GM20000 (cell line): ENCODE measurements around the gene NAT8L.

Experiments
- DNase-seq: peaks from one replicate; pipeline ENCODE4 v3.0.0; 2012; ENCODE audit warnings: low spot score
- CTCF ChIP-seq: IDR thresholded peaks from 2 replicates; pipeline ENCODE4 v1.5.1; 2012; ENCODE audit warnings: mild to moderate bottlenecking, control low read depth; ENCODE audit errors: extremely low read depth, missing control alignments

Gene NAT8L

DNA sequence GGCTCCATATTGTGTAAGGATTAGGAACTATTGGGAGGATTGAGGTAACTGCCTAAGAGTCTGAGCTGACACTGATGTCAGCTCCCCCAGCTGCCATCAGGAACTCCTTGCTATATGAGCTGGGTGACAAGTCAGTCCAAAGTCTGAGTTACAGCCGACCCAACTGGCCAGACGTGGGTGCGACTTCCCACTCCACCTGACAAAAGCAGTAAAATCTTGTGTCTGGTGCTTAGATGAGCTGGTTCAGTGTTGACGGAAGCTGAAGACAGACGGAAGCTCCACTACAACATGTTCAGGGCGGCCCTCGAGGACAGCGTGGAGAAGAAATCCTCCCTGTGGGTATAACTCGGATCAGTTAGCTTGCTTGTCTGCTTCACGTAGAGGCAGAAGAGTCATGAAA, 22.8 kb upstream of the NAT8L start:
- TF ChIP-seq CTCF: no peak
- DNase-seq: no peak

DNA sequence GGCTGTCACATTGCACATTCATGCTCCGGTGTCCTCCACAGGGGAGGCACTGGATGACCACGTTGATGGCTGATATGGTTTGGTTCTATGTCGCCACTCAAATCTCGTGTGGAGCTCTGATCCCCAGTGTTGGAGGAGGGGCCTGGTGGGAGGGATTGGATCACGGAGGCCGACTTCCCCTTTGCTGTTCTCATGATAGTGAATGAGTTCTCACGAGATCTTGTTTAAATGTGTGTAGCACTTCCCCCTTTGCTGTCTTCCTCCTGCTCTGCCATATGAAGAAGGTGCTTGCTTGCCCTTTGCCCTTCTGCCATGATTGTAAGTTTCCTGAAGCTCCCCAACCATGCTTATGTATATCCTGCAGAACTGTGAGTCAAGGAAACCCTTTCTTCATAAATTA, 22.3 kb upstream of the NAT8L start:
- DNase-seq: no peak
- TF ChIP-seq CTCF: no peak

GRCh38 chr4:2040391-2041238, 18.5 kb upstream of the NAT8L start:
- no peak for TF ChIP-seq CTCF
- DNase-seq: peak; percentile 57

DNA sequence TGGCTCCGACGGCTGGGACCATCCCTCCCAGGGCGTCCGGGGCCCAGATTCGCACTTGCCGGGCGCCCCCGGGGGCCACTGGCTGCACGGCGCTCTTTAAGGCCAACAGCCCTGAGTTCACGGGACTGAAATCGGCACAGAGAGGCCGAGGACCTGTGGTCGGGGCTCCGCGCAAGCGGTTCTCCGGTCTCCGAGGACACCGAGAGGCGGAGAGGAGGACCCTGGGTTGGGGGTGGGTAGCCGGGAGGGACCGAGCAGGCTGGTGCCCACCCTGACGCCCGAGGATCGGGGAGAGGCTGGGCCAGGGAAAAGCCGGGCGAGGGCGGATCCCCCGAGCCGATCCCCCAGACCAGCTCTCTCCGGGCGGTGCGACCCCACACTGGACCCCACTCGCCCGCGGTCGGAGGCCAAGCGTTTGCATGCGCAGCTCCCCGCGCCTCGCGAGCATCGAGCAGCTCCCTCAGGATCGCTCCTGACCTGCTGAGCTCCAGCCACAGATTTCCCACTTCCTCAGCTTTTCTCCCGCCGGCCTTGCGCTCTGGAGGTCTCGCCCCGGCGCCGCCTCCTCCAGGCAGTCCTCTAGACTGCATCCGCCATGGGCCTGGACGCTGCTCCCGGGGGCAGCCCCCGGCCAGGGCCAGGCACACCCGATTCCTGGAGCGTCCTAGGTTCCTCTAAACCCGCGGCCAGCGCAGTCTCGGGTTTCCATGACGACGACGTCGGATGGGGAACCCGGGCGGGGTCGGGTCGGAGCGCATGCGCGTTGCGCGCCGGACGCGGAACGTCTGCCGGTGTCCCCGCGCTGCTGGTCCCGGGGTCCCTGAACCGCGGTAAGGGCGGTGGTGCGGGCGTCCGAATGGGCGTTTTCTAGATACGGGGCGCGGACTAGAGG, 17.6 kb upstream of the NAT8L start:
- TF ChIP-seq CTCF: no peak
- DNase-seq: peak; percentile 98

DNA sequence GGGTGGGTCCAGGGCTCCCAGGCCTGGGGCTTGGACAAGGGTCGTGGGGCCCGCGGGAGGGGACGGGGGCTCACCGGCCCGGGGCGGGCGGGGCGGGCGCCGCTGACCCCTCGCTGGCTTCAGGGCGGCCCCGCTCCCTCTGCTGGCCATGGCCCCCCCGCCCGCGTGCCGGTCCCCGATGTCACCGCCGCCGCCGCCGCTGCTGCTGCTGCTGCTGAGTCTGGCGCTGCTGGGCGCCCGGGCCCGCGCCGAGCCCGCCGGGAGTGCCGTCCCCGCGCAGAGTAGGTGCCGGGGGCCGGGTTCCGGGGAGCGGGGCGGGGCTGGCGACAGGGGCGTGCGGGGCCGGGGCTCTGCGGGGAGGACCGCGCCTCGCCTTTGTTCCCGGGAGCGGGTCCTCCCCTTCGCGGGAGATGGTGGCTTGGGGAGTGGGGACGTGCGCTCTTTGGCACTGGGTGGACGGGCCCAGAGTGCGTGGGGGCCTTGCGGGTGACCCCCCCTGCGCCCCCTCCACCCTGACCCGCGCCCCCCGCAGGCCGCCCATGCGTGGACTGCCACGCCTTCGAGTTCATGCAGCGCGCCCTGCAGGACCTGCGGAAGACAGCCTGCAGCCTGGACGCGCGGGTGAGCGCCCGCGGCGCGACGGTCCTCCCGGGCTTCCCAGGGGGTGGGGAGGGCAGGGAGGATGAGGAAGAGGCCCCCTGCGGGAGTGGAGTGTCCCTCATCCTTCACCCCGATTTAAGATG, 16.8 kb upstream of the NAT8L start:
- TF ChIP-seq CTCF: no peak
- DNase-seq: peak; percentile 86

DNA sequence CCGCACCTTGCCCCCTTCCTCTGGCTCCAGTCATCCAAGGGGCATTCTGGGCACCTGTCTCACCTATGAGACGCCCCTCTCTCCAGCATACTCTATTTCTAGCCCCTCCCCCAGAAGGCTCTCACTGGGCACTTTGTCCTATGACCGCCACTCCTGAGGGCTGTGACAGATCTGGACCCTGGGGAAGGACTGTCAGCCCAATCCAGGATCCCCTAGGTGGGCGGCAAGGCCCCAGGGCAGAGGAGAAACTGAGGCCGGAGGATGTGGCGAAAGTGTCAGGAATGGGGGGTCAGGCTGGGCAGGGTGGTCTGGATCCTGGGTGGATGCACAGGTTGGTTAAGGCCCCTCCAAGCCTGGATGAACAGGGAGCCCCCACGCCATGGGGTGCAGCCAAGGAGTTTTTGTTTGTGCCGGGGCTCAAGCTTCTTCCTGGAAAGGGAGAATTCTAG, 16.2 kb upstream of the NAT8L start:
- no peak for TF ChIP-seq CTCF
- DNase-seq: peak; percentile 30
